ENCODE data around the gene HOXD9.

Gene HOXD9

GRCh38 chr2:176138923-176139660, 16.6 kb downstream of the HOXD9 start:
- no peak for DNase-seq (ENCODE audit: low read depth)

DNA sequence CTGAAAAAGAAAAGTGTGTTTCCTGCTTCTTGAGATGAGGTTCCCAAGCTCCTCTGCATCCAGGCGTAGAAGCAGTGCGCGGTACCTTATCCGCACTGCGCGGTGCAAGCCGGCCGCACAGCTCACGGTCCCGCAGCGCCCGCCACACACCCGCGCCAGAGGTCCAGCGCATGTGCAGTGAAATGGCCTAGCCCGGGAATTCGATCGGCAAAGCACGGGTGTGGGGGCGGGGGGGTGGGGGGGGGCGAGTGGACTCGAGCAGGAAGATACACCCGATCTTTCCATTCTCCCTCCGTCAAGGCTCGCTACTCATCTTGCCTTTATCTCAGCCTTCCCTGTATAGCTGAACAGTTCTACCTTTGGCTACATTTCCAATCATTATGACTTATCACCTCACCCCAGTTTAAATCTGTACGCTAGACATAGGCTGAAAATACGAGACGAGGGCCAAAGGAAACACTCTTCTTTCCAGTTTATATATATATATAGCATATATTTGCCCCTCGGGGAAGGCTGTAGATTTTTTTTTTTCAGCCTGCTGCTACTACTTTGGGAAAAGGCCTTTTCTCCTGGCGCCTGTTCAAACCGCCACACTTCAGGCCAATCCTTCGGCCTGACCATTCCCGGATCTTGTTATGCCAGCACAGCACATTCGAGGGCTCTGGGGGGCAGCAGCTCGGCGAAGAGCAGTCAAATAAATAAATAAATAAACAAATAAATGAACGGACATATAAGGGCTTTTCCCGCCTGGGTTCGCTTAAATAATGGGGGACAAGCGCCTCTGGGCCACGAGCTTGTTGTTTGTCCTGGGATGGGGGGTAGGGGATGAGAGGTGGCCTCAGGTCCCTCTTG, 17.4 kb downstream of the HOXD9 start:
- no peak for DNase-seq (ENCODE audit: low read depth)

GRCh38 chr2:176140513-176141317, 18.2 kb downstream of the HOXD9 start:
- DNase-seq (ENCODE audit: low read depth): peak; percentile 25

GRCh38 chr2:176142281-176142680, 19.8 kb downstream of the HOXD9 start:
- DNase-seq (ENCODE audit: low read depth): no peak

DNA sequence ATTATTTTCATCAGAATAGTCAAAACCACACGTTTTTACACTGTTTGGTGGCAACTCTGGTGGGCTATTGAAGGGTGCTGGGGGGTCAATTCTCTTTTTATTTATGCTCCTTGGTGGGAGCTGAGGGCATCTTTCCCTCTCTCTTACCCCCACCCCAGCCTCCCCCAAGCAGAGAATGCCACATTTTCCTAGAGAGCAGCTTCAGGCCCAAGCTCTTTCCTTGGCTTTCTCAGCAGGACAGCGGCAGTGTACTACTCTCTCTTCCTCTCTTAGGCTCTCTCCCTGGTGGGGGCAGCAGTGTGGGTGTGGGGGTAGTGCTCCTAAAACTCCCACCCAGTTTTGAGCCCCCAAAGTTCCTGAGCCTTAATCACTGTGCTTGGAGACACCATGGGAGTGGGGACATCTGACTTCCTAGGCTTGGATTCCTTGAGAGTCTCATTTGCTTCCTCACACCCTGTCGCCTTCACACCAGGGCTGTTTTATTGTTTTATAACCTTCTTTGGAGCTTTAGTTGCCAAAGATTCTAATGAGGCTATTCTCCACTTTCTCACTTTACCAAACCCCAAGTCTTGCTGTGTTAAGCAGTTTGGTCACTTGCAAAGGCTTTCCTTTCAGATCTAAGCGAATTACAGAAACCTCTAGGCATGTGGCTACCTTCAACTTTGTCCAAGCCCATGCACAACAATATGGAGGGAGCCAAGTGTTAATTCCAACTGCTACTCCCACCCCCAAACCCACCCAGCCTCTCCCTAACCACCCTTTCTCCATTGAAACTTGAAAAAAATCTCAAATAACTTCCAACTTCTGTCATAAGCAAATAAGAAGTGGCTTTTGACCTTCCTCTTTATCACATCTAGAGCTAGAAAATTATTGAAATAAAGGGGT, 22.8 kb downstream of the HOXD9 start:
- DNase-seq (ENCODE audit: low read depth): no peak

GRCh38 chr2:176146101-176146500, 23.6 kb downstream of the HOXD9 start:
- no peak for DNase-seq (ENCODE audit: low read depth)

GRCh38 chr2:176146645-176147044, 24.1 kb downstream of the HOXD9 start:
- no peak for DNase-seq (ENCODE audit: low read depth)

DNA sequence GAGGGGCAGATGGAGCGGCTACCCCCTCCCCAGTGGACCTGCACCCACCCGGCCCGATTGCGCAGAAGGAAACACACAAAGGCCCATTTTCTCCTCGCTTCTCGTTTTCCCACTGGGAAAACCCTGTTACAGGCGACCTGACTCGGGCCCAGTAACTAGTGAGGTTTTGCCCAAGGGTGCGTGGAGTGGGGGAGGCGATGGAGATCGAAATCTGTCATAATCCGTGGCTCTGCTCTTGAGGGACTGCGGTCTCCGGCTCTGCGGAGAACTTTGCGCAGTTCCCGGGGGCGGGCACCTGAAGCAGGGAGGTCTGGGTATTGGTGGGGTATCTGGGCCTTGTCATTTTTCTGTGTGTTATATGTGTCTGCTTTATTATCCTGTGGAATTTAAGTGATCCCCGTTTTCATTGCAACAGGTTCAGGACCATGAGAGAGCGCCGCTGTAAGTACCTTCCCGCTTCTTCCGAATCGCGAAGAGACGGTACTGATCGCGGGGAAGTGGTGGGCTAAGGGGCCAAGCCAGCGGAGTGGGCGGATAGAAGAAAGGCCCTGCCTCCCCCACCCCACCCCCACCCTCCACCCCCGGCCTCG, 24.8 kb downstream of the HOXD9 start:
- DNase-seq (ENCODE audit: low read depth): no peak

- DNase-seq (ENCODE audit: low read depth): no peak
Measured at GRCh38 chr2:176147800-176148496, 25.4 kb downstream of the HOXD9 start.

- no peak for DNase-seq (ENCODE audit: low read depth)
Measured at GRCh38 chr2:176148751-176149421, 26.4 kb downstream of the HOXD9 start.

DNA sequence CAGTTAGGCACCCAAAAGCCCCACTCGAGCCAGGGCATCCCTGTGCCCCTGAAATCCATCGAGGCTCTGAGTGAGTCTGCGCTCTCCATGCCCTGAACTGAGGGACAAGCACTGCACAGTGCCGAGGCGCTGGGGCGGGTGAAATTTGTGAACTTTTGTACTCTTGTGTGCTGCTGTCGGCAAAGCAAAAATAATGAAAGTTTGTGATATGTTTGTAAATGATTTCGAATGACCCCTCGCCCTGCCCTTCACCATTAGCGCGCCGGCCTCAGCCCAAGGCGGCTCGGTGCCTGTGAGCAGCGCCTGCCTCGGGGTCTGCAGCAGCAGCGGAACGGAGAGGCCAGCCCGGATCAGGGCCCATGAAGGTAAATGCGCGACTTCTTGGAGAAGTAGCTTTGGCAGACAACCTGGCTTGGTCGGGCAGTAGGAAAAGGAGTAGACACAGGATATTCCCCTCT, 27.0 kb downstream of the HOXD9 start:
- no peak for DNase-seq (ENCODE audit: low read depth)

DNA sequence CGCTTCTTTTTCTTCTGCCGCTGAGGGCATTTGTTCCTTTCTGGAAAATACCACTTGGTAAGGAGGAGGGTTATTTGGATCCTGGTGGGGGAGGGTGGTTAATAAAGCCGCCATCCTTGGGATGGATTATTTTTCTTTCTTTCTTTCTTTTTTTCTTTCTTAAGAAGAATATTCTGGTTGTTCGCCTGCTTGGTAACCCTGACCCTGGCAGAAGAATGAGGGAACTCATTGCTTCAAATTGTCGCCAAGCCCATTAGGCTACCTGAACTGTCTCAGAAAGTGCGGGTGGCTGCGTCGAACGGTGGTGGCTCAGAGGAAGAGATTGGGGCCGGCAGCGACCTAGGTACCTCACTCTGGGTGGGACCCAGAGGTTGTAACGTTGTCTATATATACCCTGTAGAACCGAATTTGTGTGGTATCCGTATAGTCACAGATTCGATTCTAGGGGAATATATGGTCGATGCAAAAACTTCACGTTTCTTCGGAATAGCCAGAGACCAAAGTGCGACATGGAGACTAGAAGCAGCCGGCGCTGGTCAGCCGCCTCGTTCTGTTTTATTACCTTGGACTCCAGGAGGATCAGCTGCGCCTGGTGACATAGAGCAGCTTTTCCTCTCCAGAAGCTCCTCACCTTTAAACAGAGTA, 27.5 kb downstream of the HOXD9 start:
- DNase-seq (ENCODE audit: low read depth): no peak

DNA sequence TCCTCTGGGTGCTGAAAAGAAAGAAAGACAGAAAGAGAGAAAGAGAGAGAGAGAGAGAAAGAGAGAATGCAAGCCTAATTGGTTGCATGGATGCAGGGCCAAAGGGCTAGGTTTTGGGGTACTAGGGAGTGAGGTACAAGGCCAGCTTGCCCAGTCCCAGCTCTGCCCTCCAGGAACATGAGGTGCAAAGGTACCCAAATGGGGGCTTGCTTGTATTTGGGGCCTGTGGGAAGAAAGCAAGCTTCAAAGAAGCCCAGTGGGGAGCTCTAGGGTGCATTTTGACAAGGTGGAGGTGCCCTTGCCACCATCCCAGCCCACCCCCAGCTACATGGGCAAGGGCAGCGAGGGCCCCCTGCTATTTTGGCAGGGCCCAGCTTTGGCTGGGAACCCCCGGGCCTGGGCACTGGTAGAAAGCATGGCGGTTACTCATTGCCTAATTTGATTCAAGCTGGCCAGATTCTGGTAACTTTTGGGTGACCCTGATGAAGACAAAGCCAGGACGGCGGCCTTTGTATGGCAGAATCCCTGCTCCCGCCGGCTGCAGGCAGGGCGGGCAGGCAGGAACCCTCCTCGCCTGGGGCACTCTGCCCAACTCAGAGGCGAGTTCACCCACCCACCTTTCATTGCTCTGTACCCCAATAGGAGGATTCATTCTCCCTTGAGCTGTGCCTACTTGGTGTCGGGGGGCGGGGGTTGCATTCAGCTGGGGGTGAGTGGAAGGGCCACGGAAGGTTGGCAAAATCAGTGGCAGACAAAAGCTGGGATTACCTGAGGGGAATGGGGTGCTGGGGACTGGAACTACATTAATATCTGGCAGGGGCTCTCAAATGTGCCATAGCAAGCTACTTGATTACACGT, 28.3 kb downstream of the HOXD9 start:
- DNase-seq (ENCODE audit: low read depth): no peak

DNA sequence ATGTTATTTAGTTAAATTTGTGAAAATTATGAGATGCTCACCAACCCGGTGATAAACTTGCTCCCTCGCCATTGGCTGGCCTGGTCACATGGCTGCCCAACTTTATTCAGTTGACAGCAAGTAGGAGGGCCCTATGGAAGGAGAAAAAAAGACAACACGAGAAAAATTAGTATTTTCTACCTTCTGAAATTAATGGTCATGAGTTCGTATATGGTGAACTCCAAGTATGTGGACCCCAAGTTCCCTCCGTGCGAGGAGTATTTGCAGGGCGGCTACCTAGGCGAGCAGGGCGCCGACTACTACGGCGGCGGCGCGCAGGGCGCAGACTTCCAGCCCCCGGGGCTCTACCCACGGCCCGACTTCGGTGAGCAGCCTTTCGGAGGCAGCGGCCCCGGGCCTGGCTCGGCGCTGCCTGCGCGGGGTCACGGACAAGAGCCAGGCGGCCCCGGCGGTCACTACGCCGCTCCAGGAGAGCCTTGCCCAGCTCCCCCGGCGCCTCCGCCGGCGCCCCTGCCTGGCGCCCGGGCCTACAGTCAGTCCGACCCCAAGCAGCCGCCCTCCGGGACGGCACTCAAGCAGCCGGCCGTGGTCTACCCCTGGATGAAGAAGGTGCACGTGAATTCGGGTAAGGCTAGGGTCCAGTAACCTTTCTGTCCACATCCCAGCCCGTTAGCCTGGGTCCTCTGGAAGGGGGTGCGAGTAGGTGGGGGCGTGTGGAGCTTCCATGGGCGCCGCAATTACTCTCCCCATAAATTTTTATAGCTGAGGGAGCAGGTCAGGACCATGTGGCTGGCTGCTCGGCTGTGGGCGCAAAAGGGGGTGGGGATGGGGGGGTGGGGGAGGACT, 29.1 kb downstream of the HOXD9 start, which contains the start of gene HOXD4:
HOXD4 (plus strand) TSS at position 109 of the 846 bp plus-strand sequence; CDS start at position 193, 84 bp downstream.
- DNase-seq (ENCODE audit: low read depth): no peak

GRCh38 chr2:176152350-176153181, 30.0 kb downstream of the HOXD9 start:
- no peak for DNase-seq (ENCODE audit: low read depth)

GRCh38 chr2:176154576-176155252, 32.2 kb downstream of the HOXD9 start:
- DNase-seq (ENCODE audit: low read depth): no peak

Data from activated T-helper 9 cell treated with anti-CD3 and anti-CD28 coated beads, Interleukin-2, amount 50 U/mL, for 16 hours (primary cell).